Mesendoderm (in vitro differentiated cells): ENCODE data around the gene PPP2R3B. TPM values are rescaled to one million over a fixed set of nuclear protein-coding genes. Genes with fewer than 3 reads are reported as not detected.
A peak's percentile ranks its signal among the peaks of the same experiment; 100 is the strongest.
"Not testable (repeated sequence)": the region's sequence is repeated elsewhere in the genome, so short reads cannot be mapped to it uniquely, and the experiment has no call there.

Experiments used
- DNase-seq: peaks from one replicate; pipeline ENCODE4 v3.0.0; 2013
- H2AK5ac ChIP-seq: 2 replicates; pipeline ENCODE4 v1.6.1; 2013; ENCODE audit warnings: low read length, inconsistent platforms
- H2BK120ac ChIP-seq: 2 replicates; pipeline ENCODE4 v1.6.1; 2013; ENCODE audit warnings: low read depth, mild to moderate bottlenecking, low read length, moderate library complexity, mixed read lengths
- H2BK15ac ChIP-seq: replicated peaks from 2 replicates; pipeline ENCODE4 v1.6.1; 2013; ENCODE audit warnings: low read depth, mild to moderate bottlenecking, moderate library complexity
- H2BK5ac ChIP-seq: 2 replicates; pipeline ENCODE4 v1.6.1; 2013; ENCODE audit warnings: low read length, inconsistent platforms
- H3K18ac ChIP-seq: 2 replicates; pipeline ENCODE4 v1.6.1; 2013; ENCODE audit warnings: mild to moderate bottlenecking, low read length, mixed read lengths
- H3K23ac ChIP-seq: one replicate; pipeline ENCODE4 v1.6.1; 2013; ENCODE audit warnings: low read length
- H3K27ac ChIP-seq: 2 replicates; pipeline ENCODE4 v1.5.1; 2013; ENCODE audit warnings: low read depth, mild to moderate bottlenecking, inconsistent platforms, low read length, moderate library complexity
- H3K27me3 ChIP-seq: 2 replicates; pipeline ENCODE4 v1.6.1; 2013; ENCODE audit warnings: low read length, control low read depth, mild to moderate bottlenecking, inconsistent platforms; ENCODE audit not compliant: insufficient read depth, poor library complexity
- H3K36me3 ChIP-seq: 2 replicates; pipeline ENCODE4 v1.6.1; 2013; ENCODE audit warnings: low read length, inconsistent platforms; ENCODE audit not compliant: control insufficient read depth, insufficient read depth
- H3K4ac ChIP-seq: one replicate; pipeline ENCODE4 v1.6.1; 2013; ENCODE audit warnings: low read depth, mild to moderate bottlenecking, low read length, moderate library complexity
- H3K4me1 ChIP-seq: 2 replicates; pipeline ENCODE4 v1.6.1; 2013; ENCODE audit warnings: low read depth, low read length, inconsistent platforms; ENCODE audit not compliant: control insufficient read depth
- H3K4me2 ChIP-seq: 2 replicates; pipeline ENCODE4 v1.6.1; 2013; ENCODE audit warnings: low read length
- H3K4me3 ChIP-seq: 2 replicates; pipeline ENCODE4 v1.5.1; 2013; ENCODE audit warnings: mild to moderate bottlenecking, low read length
- H3K56ac ChIP-seq: one replicate; pipeline ENCODE4 v1.6.1; 2013; ENCODE audit warnings: low read length
- H3K79me1 ChIP-seq: 2 replicates; pipeline ENCODE4 v1.6.1; 2013; ENCODE audit warnings: low read length, inconsistent platforms
- H3K79me2 ChIP-seq: 2 replicates; pipeline ENCODE4 v1.6.1; 2013; ENCODE audit warnings: mild to moderate bottlenecking, low read length; ENCODE audit not compliant: control insufficient read depth, insufficient read depth
- H3K9ac ChIP-seq: 2 replicates; pipeline ENCODE4 v1.6.1; 2013; ENCODE audit warnings: low read length, inconsistent platforms
- H4K5ac ChIP-seq: one replicate; pipeline ENCODE4 v1.6.1; 2013; ENCODE audit warnings: low read length
- H4K8ac ChIP-seq: one replicate; pipeline ENCODE4 v1.6.1; 2013; ENCODE audit warnings: low read depth, mild to moderate bottlenecking, control low read depth, low read length, moderate library complexity
- WGBS: extraction: QIAGEN DNeasy Blood & Tissue Kit; methylation state at CpG from one replicate; pipeline ENCODE4 v1.1.7; 2013; ENCODE audit warnings: low lambda C conversion rate, missing lambda C conversion rate; ENCODE audit not compliant: insufficient coverage; ENCODE audit errors: extremely low coverage; 5-methylcytosine and 5-hydroxymethylcytosine counted together
- polyA plus RNA-seq, 2 experiments: library from polyadenylated mRNA; stranded (reverse); fragments of 200-250 nt; gene quantifications; one replicate each; pipeline ENCODE4 v1.2.3, GENCODE V29; 2013

Gene PPP2R3B, protein sequence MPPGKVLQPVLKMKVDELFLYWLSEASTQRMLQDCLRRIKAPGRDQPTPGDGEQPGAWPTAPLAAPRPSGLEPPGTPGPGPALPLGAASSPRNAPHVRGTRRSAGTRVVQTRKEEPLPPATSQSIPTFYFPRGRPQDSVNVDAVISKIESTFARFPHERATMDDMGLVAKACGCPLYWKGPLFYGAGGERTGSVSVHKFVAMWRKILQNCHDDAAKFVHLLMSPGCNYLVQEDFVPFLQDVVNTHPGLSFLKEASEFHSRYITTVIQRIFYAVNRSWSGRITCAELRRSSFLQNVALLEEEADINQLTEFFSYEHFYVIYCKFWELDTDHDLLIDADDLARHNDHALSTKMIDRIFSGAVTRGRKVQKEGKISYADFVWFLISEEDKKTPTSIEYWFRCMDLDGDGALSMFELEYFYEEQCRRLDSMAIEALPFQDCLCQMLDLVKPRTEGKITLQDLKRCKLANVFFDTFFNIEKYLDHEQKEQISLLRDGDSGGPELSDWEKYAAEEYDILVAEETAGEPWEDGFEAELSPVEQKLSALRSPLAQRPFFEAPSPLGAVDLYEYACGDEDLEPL
- polyA plus RNA-seq (2013, experiment 1 of 2) = 26.4 TPM
- 27.4 TPM for polyA plus RNA-seq (2013, experiment 2 of 2)

DNA sequence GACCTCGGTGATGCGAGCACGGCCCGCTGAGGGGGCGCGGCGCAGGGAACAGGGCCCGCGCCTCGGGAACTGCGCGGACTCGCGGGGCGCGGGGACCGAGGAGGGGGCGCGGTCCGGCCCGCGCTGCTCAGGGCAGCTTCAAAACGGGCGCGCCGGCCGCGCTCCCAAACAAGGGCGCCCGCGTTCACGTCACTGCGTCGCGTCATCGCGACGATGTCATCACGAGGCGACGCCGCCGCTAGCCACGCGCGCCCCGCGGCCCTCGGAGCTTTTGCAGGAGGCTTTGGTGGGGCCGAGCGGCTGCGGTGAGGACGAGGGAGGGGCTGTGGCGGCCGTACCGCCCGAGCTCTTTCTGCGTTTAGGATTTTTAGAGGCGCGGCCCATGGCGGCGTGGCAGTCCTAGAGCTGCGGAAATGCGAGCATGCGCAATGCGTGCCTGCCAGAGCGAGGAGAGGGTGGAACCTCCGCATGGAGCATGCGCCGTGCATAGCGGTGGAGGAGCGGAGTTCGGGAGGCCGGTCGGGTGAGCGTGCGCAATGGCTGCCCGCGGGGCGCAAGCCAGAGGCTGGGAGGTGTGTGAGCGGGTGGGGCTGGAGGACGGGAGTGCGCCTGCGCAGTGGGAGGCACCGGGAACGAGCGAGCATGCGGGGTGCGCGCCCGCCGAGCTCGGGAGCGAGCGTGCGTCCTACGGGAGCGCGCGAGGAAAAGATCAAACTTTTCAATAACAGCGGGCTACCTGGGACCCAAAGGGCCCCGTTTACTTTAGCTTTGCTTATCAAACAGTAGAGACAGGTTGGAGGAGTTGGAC is at the start of gene PPP2R3B:
PPP2R3B (minus strand) TSS at position 140 of the 808 bp plus-strand sequence. CDS start 216 bp downstream, outside the sequence.
- H3K4me3 ChIP-seq = peak within 1 kb of the TSS; percentile 93
- H3K79me2 ChIP-seq = peaks cover 5% of the 10 kb centered on the region
- H2BK15ac ChIP-seq = no peak within 1 kb of the TSS
- H3K23ac ChIP-seq = peak within 1 kb of the TSS; percentile 6
- peak within 1 kb of the TSS; percentile 62 for H3K27ac ChIP-seq
- WGBS = no CpG with 5 or more reads among the region's 102 CpGs
- no peaks in the 10 kb centered on the region for H3K4me1 ChIP-seq
- H2BK5ac ChIP-seq = peak within 1 kb of the TSS; percentile 95
- peaks cover 4% of the 10 kb centered on the region for H3K79me1 ChIP-seq
- no peak within 1 kb of the TSS for H2BK120ac ChIP-seq
- peak within 1 kb of the TSS; percentile 25 for H3K18ac ChIP-seq
- DNase-seq = peak; percentile 98
- no peak within 1 kb of the TSS for H4K5ac ChIP-seq
- no peaks in the 10 kb centered on the region for H3K27me3 ChIP-seq
- no peaks in the 10 kb centered on the region for H3K36me3 ChIP-seq
- peak within 1 kb of the TSS; percentile 80 for H3K4me2 ChIP-seq
- H3K4ac ChIP-seq = peak within 1 kb of the TSS; percentile 58
- peak within 1 kb of the TSS; percentile 97 for H3K9ac ChIP-seq
- H2AK5ac ChIP-seq = no peak within 1 kb of the TSS
- peak within 1 kb of the TSS; percentile 99 for H3K56ac ChIP-seq
- H4K8ac ChIP-seq = no peak within 1 kb of the TSS

DNA sequence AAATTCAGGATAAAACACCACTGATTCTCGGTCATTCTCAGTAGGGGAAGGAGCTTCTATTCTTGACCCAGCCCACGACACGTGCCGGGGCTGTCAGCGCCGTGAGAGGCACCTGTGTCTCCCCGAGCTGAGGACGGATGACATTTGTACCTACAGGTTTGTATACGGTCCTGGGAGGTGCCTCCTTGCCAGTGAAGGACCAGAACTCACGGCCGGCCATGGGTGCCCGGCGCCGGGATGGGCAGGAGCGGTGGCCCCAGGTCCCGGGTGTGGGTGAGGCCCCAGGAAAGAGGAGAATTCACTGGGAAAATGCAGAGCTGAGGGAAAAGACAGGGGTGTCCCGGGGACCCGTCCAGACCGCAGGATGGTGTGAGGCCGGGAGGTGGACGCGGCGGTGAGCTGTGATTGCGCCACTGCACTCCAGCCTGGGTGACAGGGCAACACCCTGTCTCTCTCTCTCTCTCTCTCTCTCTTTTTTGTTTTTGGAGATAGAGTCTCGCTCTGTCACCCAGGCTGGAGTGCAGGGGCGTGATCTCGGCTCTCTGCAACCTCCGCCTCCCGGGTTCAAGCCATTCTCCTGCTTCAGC is 48.9 kb upstream of the PPP2R3B start:
- Histone ChIP-seq H3K27me3 (no peaks in the 10 kb centered on the region), H3K4me1 (no peaks in the 10 kb centered on the region), H3K4ac (no peak overlapping the region), H3K4me3 (no peak overlapping the region), H2BK15ac (no peak overlapping the region), H3K36me3 (no peaks in the 10 kb centered on the region), H3K9ac (no peak overlapping the region), H3K56ac (no peak overlapping the region), H3K4me2 (no peak overlapping the region), H2AK5ac (no peak overlapping the region), H3K23ac (no peak overlapping the region), H3K79me2 (no peaks in the 10 kb centered on the region), H2BK5ac (no peak overlapping the region), H3K18ac (no peak overlapping the region), H4K8ac (no peak overlapping the region), H3K27ac (no peak overlapping the region), H2BK120ac (no peak overlapping the region), H4K5ac (no peak overlapping the region), H3K79me1 (no peaks in the 10 kb centered on the region)
- whole genome bisulfite sequencing = no CpG with 5 or more reads among the region's 29 CpGs
- DNase-seq = no peak

DNA sequence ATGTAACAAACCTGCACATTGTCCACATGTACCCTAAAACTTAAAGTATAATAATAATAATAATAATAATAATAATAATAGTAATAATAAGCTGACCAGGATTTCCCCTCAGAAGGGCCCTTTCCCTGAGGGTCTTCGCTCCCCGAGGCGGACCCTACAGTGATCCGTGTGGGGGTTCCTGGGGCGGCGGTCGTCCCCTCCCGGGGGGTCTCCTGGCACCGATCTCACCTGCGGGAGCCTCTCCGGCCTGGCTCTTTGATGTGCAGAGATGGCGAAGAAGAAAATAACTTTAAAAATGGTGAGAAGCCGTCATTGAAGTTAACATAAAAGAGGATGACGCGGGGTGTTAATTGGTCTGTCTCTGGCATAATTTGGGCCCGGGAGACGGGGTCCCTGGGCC is 48.2 kb upstream of the PPP2R3B start:
- H3K56ac ChIP-seq = no peak overlapping the region

DNA sequence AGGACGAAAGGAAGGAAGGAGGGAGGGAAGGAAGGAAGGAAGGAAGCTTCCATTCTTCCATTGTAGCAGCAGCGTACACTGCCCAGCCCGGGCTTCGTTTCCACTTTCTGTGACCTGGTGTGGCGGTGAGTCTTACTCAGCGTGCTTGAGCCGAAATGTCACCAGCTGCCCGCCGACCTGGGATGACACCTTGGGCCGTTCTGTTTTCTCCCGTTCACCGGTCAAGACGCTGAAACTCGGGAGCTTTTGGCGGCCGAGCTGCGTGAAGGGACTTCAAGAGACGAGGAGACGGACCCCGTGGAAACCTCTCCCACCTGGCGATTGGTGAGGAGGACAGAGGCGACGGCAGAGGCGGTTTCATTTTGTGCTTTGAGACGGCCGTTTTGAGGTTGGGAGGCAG is 47.1 kb upstream of the PPP2R3B start:
- Histone ChIP-seq H4K8ac (no peak overlapping the region), H3K18ac (no peak overlapping the region), H3K9ac (no peak overlapping the region), H4K5ac (no peak overlapping the region), H2AK5ac (no peak overlapping the region), H2BK120ac (no peak overlapping the region), H3K27ac (no peak overlapping the region), H3K79me2 (no peaks in the 10 kb centered on the region), H3K36me3 (no peaks in the 10 kb centered on the region), H2BK5ac (no peak overlapping the region), H3K4me1 (no peaks in the 10 kb centered on the region), H3K56ac (no peak overlapping the region), H3K27me3 (no peaks in the 10 kb centered on the region), H3K4me3 (no peak overlapping the region), H2BK15ac (no peak overlapping the region), H3K23ac (no peak overlapping the region), H3K79me1 (no peaks in the 10 kb centered on the region), H3K4me2 (no peak overlapping the region), H3K4ac (no peak overlapping the region)
- no peak for DNase-seq
- WGBS = 100% methylated on average over 1 of the region's 26 CpGs

More for the DNA sequence above, 48.2 kb upstream of the PPP2R3B start:
- H3K27me3 ChIP-seq = no peaks in the 10 kb centered on the region
- no peak overlapping the region for H3K9ac ChIP-seq
- no peak overlapping the region for H3K23ac ChIP-seq
- H2AK5ac ChIP-seq = no peak overlapping the region
- DNase-seq = no peak
- no peaks in the 10 kb centered on the region for H3K79me1 ChIP-seq
- H3K79me2 ChIP-seq = no peaks in the 10 kb centered on the region
- H3K4ac ChIP-seq = no peak overlapping the region
- no peak overlapping the region for H3K27ac ChIP-seq
- H3K4me1 ChIP-seq = no peaks in the 10 kb centered on the region
- H3K18ac ChIP-seq = no peak overlapping the region
- no peak overlapping the region for H2BK15ac ChIP-seq
- H2BK5ac ChIP-seq = no peak overlapping the region
- H4K8ac ChIP-seq = no peak overlapping the region
- H2BK120ac ChIP-seq = no peak overlapping the region
- H3K4me2 ChIP-seq = no peak overlapping the region
- H3K4me3 ChIP-seq = no peak overlapping the region
- WGBS = no CpG with 5 or more reads among the region's 17 CpGs
- no peaks in the 10 kb centered on the region for H3K36me3 ChIP-seq
- no peak overlapping the region for H4K5ac ChIP-seq

DNA sequence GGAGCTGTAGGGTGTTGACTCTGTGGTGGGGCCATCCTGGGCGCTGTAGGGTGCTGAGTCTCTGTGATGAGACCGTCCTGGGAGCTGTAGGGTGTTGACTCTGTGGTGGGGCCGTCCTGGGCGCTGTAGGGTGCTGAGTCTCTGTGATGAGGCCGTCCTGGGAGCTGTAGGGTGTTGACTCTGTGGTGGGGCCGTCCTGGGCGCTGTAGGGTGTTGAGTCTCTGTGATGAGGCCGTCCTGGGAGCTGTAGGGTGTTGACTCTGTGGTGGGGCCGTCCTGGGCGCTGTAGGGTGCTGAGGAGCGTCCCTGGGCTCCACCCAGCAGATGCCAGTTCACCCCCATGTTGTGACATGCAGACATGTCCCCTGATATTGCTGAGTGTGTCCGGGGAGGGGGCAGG is 46.0 kb upstream of the PPP2R3B start:
- H3K23ac ChIP-seq, H3K4me1 ChIP-seq, H3K79me2 ChIP-seq, H3K36me3 ChIP-seq, H3K9ac ChIP-seq, H3K56ac ChIP-seq, H2BK15ac ChIP-seq, H3K4me2 ChIP-seq, H3K79me1 ChIP-seq, H3K18ac ChIP-seq, H2BK120ac ChIP-seq, H2BK5ac ChIP-seq, H3K4ac ChIP-seq, H3K4me3 ChIP-seq, H3K27me3 ChIP-seq, H3K27ac ChIP-seq, H4K8ac ChIP-seq, H2AK5ac ChIP-seq, DNase-seq, H4K5ac ChIP-seq: not testable (repeated sequence)
- no CpG with 5 or more reads among the region's 12 CpGs for WGBS
